ENCODE data around the gene STAT3. TPM values are rescaled to one million over a fixed set of nuclear protein-coding genes. Genes with fewer than 3 reads are reported as not detected.
A peak's percentile ranks its signal among the peaks of the same experiment; 100 is the strongest.
"Not testable (repeated sequence)": the region's sequence is repeated elsewhere in the genome, so short reads cannot be mapped to it uniquely, and the experiment has no call there.

Gene STAT3
- total RNA-seq, 1 donor from 2014 or later: 127 TPM

GRCh38 chr17:42363767-42364585 is 24.3 kb downstream of the STAT3 start:
- intact Hi-C loops (cut with DNase I): no loop called here
- ATAC-seq (ENCODE audit: poor library complexity) (no peak), DNase-seq (no peak)

- no peak for ATAC-seq (ENCODE audit: poor library complexity)
- intact Hi-C loops (cut with DNase I): no loop called here
- DNase-seq: no peak
Measured at GRCh38 chr17:42363231-42363630, 25.0 kb downstream of the STAT3 start.

- intact Hi-C loops (cut with DNase I): no loop called here
- DNase-seq (no peak), ATAC-seq (ENCODE audit: poor library complexity) (peak; percentile 58)
Measured at GRCh38 chr17:42362245-42362961, 25.8 kb downstream of the STAT3 start.

GRCh38 chr17:42361781-42362186 is 26.5 kb downstream of the STAT3 start:
- peak; percentile 60 for ATAC-seq (ENCODE audit: poor library complexity)
- DNase-seq: no peak
- intact Hi-C loops (cut with DNase I): no loop called here

- ATAC-seq (ENCODE audit: poor library complexity); intact Hi-C loops (cut with DNase I): not testable (repeated sequence)
- DNase-seq: peak; percentile 48
Measured at GRCh38 chr17:42360388-42360787, 27.9 kb downstream of the STAT3 start.

GRCh38 chr17:42359133-42359532 is 29.1 kb downstream of the STAT3 start:
- intact Hi-C loops (cut with DNase I): no loop called here

GRCh38 chr17:42358434-42358833 is 29.8 kb downstream of the STAT3 start:
- ATAC-seq (ENCODE audit: poor library complexity): no peak
- DNase-seq: no peak
- intact Hi-C loops (cut with DNase I): no loop called here

More at GRCh38 chr17:42359133-42359532, 29.1 kb downstream of the STAT3 start:
- ATAC-seq (ENCODE audit: poor library complexity) (no peak), DNase-seq (no peak)

GRCh38 chr17:42354956-42355843 is 33.0 kb downstream of the STAT3 start:
- no peak for DNase-seq
- ATAC-seq (ENCODE audit: poor library complexity): no peak
- intact Hi-C loops (cut with DNase I): no loop called here

GRCh38 chr17:42348104-42348503 is 40.1 kb downstream of the STAT3 start:
- no peak for DNase-seq
- no peak for ATAC-seq (ENCODE audit: poor library complexity)
- intact Hi-C loops (cut with DNase I): no loop called here

- intact Hi-C loops (cut with DNase I): no loop called here
- ATAC-seq (ENCODE audit: poor library complexity): peak; percentile 19
Measured at GRCh38 chr17:42347606-42348005, 40.6 kb downstream of the STAT3 start.

GRCh38 chr17:42347198-42347597 is 41.0 kb downstream of the STAT3 start:
- intact Hi-C loops (cut with DNase I): no loop called here
- ATAC-seq (ENCODE audit: poor library complexity) (peak; percentile 25), DNase-seq (no peak)

More at GRCh38 chr17:42347606-42348005, 40.6 kb downstream of the STAT3 start:
- DNase-seq: no peak

- intact Hi-C loops (cut with DNase I): no loop called here
- ATAC-seq (ENCODE audit: poor library complexity): no peak
- no peak for DNase-seq
Measured at GRCh38 chr17:42346481-42346880, 41.8 kb downstream of the STAT3 start.

GRCh38 chr17:42345396-42346073 is 42.7 kb downstream of the STAT3 start:
- intact Hi-C loops (cut with DNase I): no loop called here
- DNase-seq: no peak
- ATAC-seq (ENCODE audit: poor library complexity): no peak

GRCh38 chr17:42342242-42343008 is 45.8 kb downstream of the STAT3 start:
- intact Hi-C loops (cut with DNase I): no loop called here
- no peak for DNase-seq
- ATAC-seq (ENCODE audit: poor library complexity): no peak

- no peak for DNase-seq
- ATAC-seq (ENCODE audit: poor library complexity): no peak
- intact Hi-C loops (cut with DNase I): no loop called here
Measured at GRCh38 chr17:42341568-42341967, 46.7 kb downstream of the STAT3 start.

GRCh38 chr17:42340691-42341127 is 47.5 kb downstream of the STAT3 start:
- ATAC-seq (ENCODE audit: poor library complexity) (peak; percentile 11), DNase-seq (no peak)
- intact Hi-C loops (cut with DNase I): no loop called here

- intact Hi-C loops (cut with DNase I): no loop called here
- ATAC-seq (ENCODE audit: poor library complexity): no peak
- no peak for DNase-seq
Measured at GRCh38 chr17:42339221-42339620, 49.0 kb downstream of the STAT3 start.

Measured in Right ventricle myocardium superior (tissue), 1 donor.